GM20431 (cell line): ENCODE data around the gene ENGASE.

Source experiments
- in situ Hi-C: fragments of 300-500 bp; cut with MseI, MboI; formaldehyde crosslinking; loops from one replicate; pipeline ENCODE4 v1.15.0; 2020; ENCODE audit warnings: low sequenced_read_pairs; ENCODE audit not compliant: unreplicated experiment

The ENGASE gene

GRCh38 chr17:79107499-79108231 lies 33.0 kb downstream of the ENGASE start:
- in situ Hi-C loops = loop anchor here (10.0 kb wide), 1 partner anchor 287 kb away; no protein-coding TSS in a partner anchor

- in situ Hi-C loops = loop anchor here (10.0 kb wide), 1 partner anchor 286 kb away; no protein-coding TSS in a partner anchor
These were observed 33.7 kb downstream of the ENGASE start for GRCh38 chr17:79108232-79108850.

GRCh38 chr17:79108870-79109269 lies 34.2 kb downstream of the ENGASE start:
- in situ Hi-C loops = loop anchor here (10.0 kb wide), 1 partner anchor 286 kb away; no protein-coding TSS in a partner anchor

- in situ Hi-C loops = loop anchor here (10.0 kb wide), 1 partner anchor 285 kb away; no protein-coding TSS in a partner anchor
These were observed 35.0 kb downstream of the ENGASE start for GRCh38 chr17:79109584-79109983.

GRCh38 chr17:79111097-79111496 lies 36.5 kb downstream of the ENGASE start:
- in situ Hi-C loops = no loop called here

GRCh38 chr17:79112471-79112870 lies 37.8 kb downstream of the ENGASE start:
- in situ Hi-C loops = no loop called here

GRCh38 chr17:79113699-79114457 lies 39.3 kb downstream of the ENGASE start:
- in situ Hi-C loops = no loop called here

GRCh38 chr17:79114458-79115301 lies 40.1 kb downstream of the ENGASE start:
- in situ Hi-C loops = no loop called here

- in situ Hi-C loops = no loop called here
These were observed 40.9 kb downstream of the ENGASE start for GRCh38 chr17:79115487-79115886.

- in situ Hi-C loops = no loop called here
These were observed 42.1 kb downstream of the ENGASE start for GRCh38 chr17:79116575-79117368.

GRCh38 chr17:79117905-79118487 lies 43.4 kb downstream of the ENGASE start:
- in situ Hi-C loops = no loop called here

- in situ Hi-C loops = no loop called here
These were observed 44.3 kb downstream of the ENGASE start for GRCh38 chr17:79118924-79119323.

- in situ Hi-C loops = no loop called here
These were observed 45.6 kb downstream of the ENGASE start for GRCh38 chr17:79120259-79120658.

GRCh38 chr17:79123988-79124387 lies 49.4 kb downstream of the ENGASE start:
- in situ Hi-C loops = no loop called here

GRCh38 chr17:79124513-79125209 lies 50.0 kb downstream of the ENGASE start:
- in situ Hi-C loops = no loop called here

- in situ Hi-C loops = no loop called here
These were observed 50.9 kb downstream of the ENGASE start for GRCh38 chr17:79125503-79125902.

- in situ Hi-C loops = no loop called here
These were observed 51.5 kb downstream of the ENGASE start for GRCh38 chr17:79126139-79126538.

- in situ Hi-C loops = no loop called here
These were observed 53.0 kb downstream of the ENGASE start for GRCh38 chr17:79127534-79128135.
